Liver (tissue), 9 donors: ENCODE results near the gene GARIN5A. TPM values are rescaled to one million over a fixed set of nuclear protein-coding genes. Genes with fewer than 3 reads are reported as not detected.

Experiments used
- DNase-seq: peaks from one replicate; pipeline ENCODE4 v3.0.0-alpha.2; 2017; ENCODE audit warnings: low spot score
- H3K27ac ChIP-seq, 2 donors: one replicate each; pipeline ENCODE4 v1.7.0; 2013; ENCODE audit warnings: inconsistent platforms in 2 of 2, low read length in 2 of 2, control low read depth in 1 of 2, low read depth in 1 of 2, mild to moderate bottlenecking in 1 of 2
- H3K27me3 ChIP-seq, 4 donors: one replicate each; pipeline versions ENCODE4 v1.6.1 to v1.7.0; 2013; ENCODE audit warnings: low read length in 3 of 4, inconsistent platforms in 1 of 4, mild to moderate bottlenecking in 1 of 4, moderate library complexity in 1 of 4; ENCODE audit not compliant: control insufficient read depth in 4 of 4, insufficient read depth in 4 of 4
- H3K36me3 ChIP-seq, 4 donors: one replicate each; pipeline versions ENCODE4 v1.6.1 to v1.7.0; 2013; ENCODE audit warnings: low read length in 3 of 4, mild to moderate bottlenecking in 3 of 4, low read depth in 1 of 4, moderate library complexity in 1 of 4; ENCODE audit not compliant: control insufficient read depth in 4 of 4, insufficient read depth in 3 of 4
- H3K4me1 ChIP-seq, 4 donors: one replicate each; pipeline versions ENCODE4 v1.6.1 to v1.7.0; 2013; ENCODE audit warnings: low read length in 3 of 4, mild to moderate bottlenecking in 3 of 4, moderate library complexity in 1 of 4; ENCODE audit not compliant: control insufficient read depth in 4 of 4, insufficient read depth in 4 of 4
- H3K4me3 ChIP-seq, 3 donors: one replicate each; pipeline versions ENCODE4 v1.6.1 to v1.7.0; 2013; ENCODE audit warnings: low read length in 3 of 3, control low read depth in 1 of 3, low read depth in 1 of 3, mild to moderate bottlenecking in 1 of 3
- H3K9ac ChIP-seq, 2 donors: one replicate each; pipeline ENCODE4 v1.7.0; 2013; ENCODE audit warnings: low read length in 2 of 2, mild to moderate bottlenecking in 2 of 2, moderate library complexity in 2 of 2, control low read depth in 1 of 2, low read depth in 1 of 2
- H3K9me3 ChIP-seq, 4 donors: one replicate each; pipeline versions ENCODE4 v1.6.1 to v1.7.0; 2013; ENCODE audit warnings: low read length in 3 of 4; ENCODE audit not compliant: control insufficient read depth in 4 of 4
- EGR1 ChIP-seq, 2 donors: IDR thresholded peaks; 2 replicates each; pipeline ENCODE4 v1.6.1; 2016 to 2018; ENCODE audit warnings: antibody characterized with exemption in 2 of 2, low read depth in 2 of 2
- FOXA1 ChIP-seq: IDR thresholded peaks from 2 replicates; pipeline ENCODE4 v1.6.1; 2016; ENCODE audit warnings: antibody characterized with exemption
- HNF4A ChIP-seq, 2 donors: conservative IDR thresholded peaks; 2 replicates each; pipeline ENCODE4 v1.6.1; 2016; ENCODE audit warnings: antibody characterized with exemption in 2 of 2, mild to moderate bottlenecking in 2 of 2
- HNF4G ChIP-seq: IDR thresholded peaks from 2 replicates; pipeline ENCODE4 v1.6.1; 2016; ENCODE audit warnings: antibody characterized with exemption
- NR2F2 ChIP-seq: IDR thresholded peaks from 2 replicates; pipeline ENCODE4 v1.6.1; 2016; ENCODE audit warnings: antibody characterized with exemption
- RAD21 ChIP-seq, 2 donors: IDR thresholded peaks; 2 replicates each; pipeline ENCODE4 v1.6.1; 2016; ENCODE audit warnings: antibody characterized with exemption in 2 of 2, mild to moderate bottlenecking in 2 of 2
- REST ChIP-seq: IDR thresholded peaks from 2 replicates; pipeline ENCODE4 v1.6.1; 2016; ENCODE audit warnings: antibody characterized with exemption, mild to moderate bottlenecking
- RXRA ChIP-seq, 2 donors: IDR thresholded peaks; 2 replicates each; pipeline ENCODE4 v1.6.1; 2017 to 2018; ENCODE audit warnings: antibody characterized with exemption in 2 of 2, mild to moderate bottlenecking in 1 of 2
- SP1 ChIP-seq: IDR thresholded peaks from 2 replicates; pipeline ENCODE4 v1.6.1; 2018; ENCODE audit warnings: antibody characterized with exemption, mild to moderate bottlenecking
- YY1 ChIP-seq: IDR thresholded peaks from 2 replicates; pipeline ENCODE4 v1.6.1; 2016; ENCODE audit warnings: antibody characterized with exemption, mild to moderate bottlenecking
- ZBTB33 ChIP-seq: IDR thresholded peaks from 2 replicates; pipeline ENCODE4 v1.6.1; 2016; ENCODE audit warnings: antibody characterized with exemption
- WGBS: extraction: QIAGEN DNeasy Blood & Tissue Kit; methylation state at CpG from one replicate; pipeline ENCODE4 v1.1.7; 2013; 5-methylcytosine and 5-hydroxymethylcytosine counted together
- polyA plus RNA-seq, 2 donors: library from polyadenylated mRNA; stranded (reverse) in 1 of 2; unstranded in 1 of 2; fragments of 200-250 nt in 1 of 2; fragments of >200 nt in 1 of 2; fragmentation: Nextera tagmentation in 1 of 2; extraction: Ambion mirVana in 1 of 2; gene quantifications; one replicate each; pipeline versions ENCODE4 v1.2.1 to v1.2.3, GENCODE V29; 2013 to 2015
- total RNA-seq, 2 donors: library from RNA; depleted of rRNA; stranded (reverse); fragments of >200 nt; gene quantifications; one replicate each; pipeline ENCODE4 v1.2.3, GENCODE V29; 2014
- TF ChIP-seq, protein P1 (sequence below): fragments of 150-350 bp; IDR thresholded peaks from 2 replicates; pipeline ENCODE4 v1.5.1; 2017; ENCODE audit warnings: improper control_type of control experiment, low read depth, low read length; ENCODE audit not compliant: missing input control
- TF ChIP-seq, protein P2 (sequence below): IDR thresholded peaks from 2 replicates; pipeline ENCODE4 v1.6.1; 2016; ENCODE audit warnings: antibody characterized with exemption
- donor health status: healthy.
- donor health status: healthy.
- donor health status: healthy.
- donor health status: healthy.
- donor health status: healthy.

Gene GARIN5A
- total and polyA plus RNA-seq, 4 donors: 0.42 to 1.7 (median 1.1) TPM

DNA sequence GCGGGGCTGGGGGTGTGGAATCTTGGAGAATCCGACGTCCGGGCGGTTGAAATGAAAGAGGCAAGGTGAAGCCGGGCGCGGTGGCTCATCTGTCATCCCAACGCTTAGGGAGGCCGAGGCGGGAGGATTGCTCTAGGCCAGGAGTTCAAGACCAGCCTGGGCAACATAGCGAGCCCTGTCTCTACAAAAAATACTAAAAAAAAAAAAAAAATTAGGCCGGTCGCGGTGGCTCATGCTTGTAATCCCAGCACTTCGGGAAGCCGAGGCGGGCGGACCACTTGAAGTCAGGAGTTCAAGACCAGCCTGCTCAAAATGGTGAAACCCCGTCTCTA is 225 bp upstream of the GARIN5A start:
- no peak for TF ChIP-seq SP1
- TF ChIP-seq FOXA1: no peak
- TF ChIP-seq HNF4G: no peak
- no peak for TF ChIP-seq REST
- no peak for TF ChIP-seq HNF4A (conservative IDR thresholded peaks at IDR 0.05)
- peak overlapping the region in 1 of 2 donors; percentile 61 for H3K27ac ChIP-seq
- peaks cover 4 to 19% (median 15%) of the 10 kb centered on the region in 4 donors for H3K4me1 ChIP-seq
- H3K9me3 ChIP-seq: no peaks in the 10 kb centered on the region
- peaks cover 7 to 27% (median 11%) of the 10 kb centered on the region in 4 donors for H3K36me3 ChIP-seq
- H3K27me3 ChIP-seq: no peaks in the 10 kb centered on the region
- DNase-seq: no peak
- peak overlapping the region; percentile 89 to 99 (median 94) for H3K4me3 ChIP-seq
- H3K9ac ChIP-seq: peak overlapping the region; percentile 58 to 81
- WGBS: 20% methylated on average over 20 of the region's 20 CpGs

GRCh38 chr19:50475736-50476223 is 868 bp downstream of the GARIN5A start:
- Histone ChIP-seq H3K9me3 (no peaks in the 10 kb centered on the region), H3K27me3 (no peaks in the 10 kb centered on the region), H3K27ac (peak overlapping the region; percentile 60 to 61), H3K4me3 (peak overlapping the region in 1 of 3 donors; percentile 89), H3K36me3 (peaks cover 5 to 17% (median 8%) of the 10 kb centered on the region in 4 donors), H3K9ac (no peak overlapping the region), H3K4me1 (peaks cover 4 to 19% (median 15%) of the 10 kb centered on the region in 4 donors)
- 80% methylated on average over 29 of the region's 29 CpGs for WGBS
- no peak for DNase-seq
- TF ChIP-seq ZBTB33: no peak
- no peak for TF ChIP-seq SP1
- TF ChIP-seq YY1: no peak
- TF ChIP-seq EGR1 (IDR thresholded peaks at IDR 0.05; ENCODE audit: low read depth in 2 of 2): no peak
- TF ChIP-seq RAD21 (IDR thresholded peaks at IDR 0.05): no peak
- TF ChIP-seq, protein P1, sequence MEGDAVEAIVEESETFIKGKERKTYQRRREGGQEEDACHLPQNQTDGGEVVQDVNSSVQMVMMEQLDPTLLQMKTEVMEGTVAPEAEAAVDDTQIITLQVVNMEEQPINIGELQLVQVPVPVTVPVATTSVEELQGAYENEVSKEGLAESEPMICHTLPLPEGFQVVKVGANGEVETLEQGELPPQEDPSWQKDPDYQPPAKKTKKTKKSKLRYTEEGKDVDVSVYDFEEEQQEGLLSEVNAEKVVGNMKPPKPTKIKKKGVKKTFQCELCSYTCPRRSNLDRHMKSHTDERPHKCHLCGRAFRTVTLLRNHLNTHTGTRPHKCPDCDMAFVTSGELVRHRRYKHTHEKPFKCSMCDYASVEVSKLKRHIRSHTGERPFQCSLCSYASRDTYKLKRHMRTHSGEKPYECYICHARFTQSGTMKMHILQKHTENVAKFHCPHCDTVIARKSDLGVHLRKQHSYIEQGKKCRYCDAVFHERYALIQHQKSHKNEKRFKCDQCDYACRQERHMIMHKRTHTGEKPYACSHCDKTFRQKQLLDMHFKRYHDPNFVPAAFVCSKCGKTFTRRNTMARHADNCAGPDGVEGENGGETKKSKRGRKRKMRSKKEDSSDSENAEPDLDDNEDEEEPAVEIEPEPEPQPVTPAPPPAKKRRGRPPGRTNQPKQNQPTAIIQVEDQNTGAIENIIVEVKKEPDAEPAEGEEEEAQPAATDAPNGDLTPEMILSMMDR: no peak
- TF ChIP-seq RXRA (IDR thresholded peaks at IDR 0.05): no peak
- TF ChIP-seq NR2F2: no peak
- no peak for TF ChIP-seq REST
- no peak for TF ChIP-seq HNF4G
- no peak for TF ChIP-seq HNF4A (conservative IDR thresholded peaks at IDR 0.05)
- TF ChIP-seq, protein P2, sequence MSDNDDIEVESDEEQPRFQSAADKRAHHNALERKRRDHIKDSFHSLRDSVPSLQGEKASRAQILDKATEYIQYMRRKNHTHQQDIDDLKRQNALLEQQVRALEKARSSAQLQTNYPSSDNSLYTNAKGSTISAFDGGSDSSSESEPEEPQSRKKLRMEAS: no peak
